Measurements from ENCODE around the gene CCNA2.

The CCNA2 gene

DNA sequence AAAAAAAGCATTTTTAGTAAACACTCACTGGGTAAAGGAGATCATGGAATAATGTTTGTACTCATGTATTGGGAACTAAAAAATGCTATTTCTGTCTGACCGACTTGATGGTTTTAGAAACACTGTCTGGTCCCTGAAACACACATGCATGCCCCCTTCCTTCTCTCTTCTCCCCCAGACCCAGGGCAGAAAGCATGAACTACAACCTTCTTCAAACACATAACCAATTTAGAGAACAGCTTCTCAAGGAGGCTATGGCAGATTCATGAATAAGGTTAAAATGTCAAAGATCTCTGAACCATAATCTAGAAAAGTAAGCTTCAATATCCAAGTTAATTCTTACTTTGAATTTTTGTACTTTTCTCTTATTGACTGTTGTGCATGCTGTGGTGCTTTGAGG, 6.0 kb downstream of the CCNA2 start:
- Histone ChIP-seq H3K4me3 (ENCODE audit: low read depth, low read length) (no peak overlapping the region), H2AK5ac (ENCODE audit: low read length) (no peak overlapping the region), H2AFZ (ENCODE audit: insufficient read depth, low read length, poor library complexity) (no peak overlapping the region), H4K12ac (ENCODE audit: low read depth, low read length) (no peak overlapping the region), H2BK5ac (ENCODE audit: low read depth, low read length, poor library complexity) (no peak overlapping the region), H2BK12ac (ENCODE audit: low read length) (no peak overlapping the region), H4K91ac (ENCODE audit: low read depth, low read length) (no peak overlapping the region), H4K8ac (ENCODE audit: low read depth, low read length) (no peak overlapping the region), H3K9me3 (ENCODE audit: insufficient read depth, low read depth, low read length) (no peaks in the 10 kb centered on the region), H3K4me2 (ENCODE audit: low read length) (no peak overlapping the region), H3K79me1 (ENCODE audit: low read length) (no peaks in the 10 kb centered on the region), H3K27me3 (ENCODE audit: insufficient read depth, low read length) (no peaks in the 10 kb centered on the region), H3K18ac (ENCODE audit: low read length) (no peak overlapping the region), H2BK120ac (ENCODE audit: insufficient read depth, low read length, poor library complexity) (no peak overlapping the region), H3K23ac (ENCODE audit: low read length) (no peak overlapping the region), H3K36me3 (ENCODE audit: control insufficient read depth in 1 of 2, insufficient read depth in 2 of 2, low read length in 2 of 2) (peaks cover 4 to 13% of the 10 kb centered on the region in 2 experiments), H3K4ac (ENCODE audit: low read depth, low read length) (no peak overlapping the region), H3K14ac (ENCODE audit: low read length) (no peak overlapping the region), H3K79me2 (ENCODE audit: control insufficient read depth, insufficient read depth, low read length, poor library complexity) (peaks cover 1% of the 10 kb centered on the region), H3K9ac (ENCODE audit: low read length) (no peak overlapping the region), H3K27ac (ENCODE audit: low read depth, low read length) (no peak overlapping the region), H3K4me1 (ENCODE audit: control insufficient read depth in 1 of 2, insufficient read depth in 2 of 2, low read length in 2 of 2) (peaks cover 2% of the 10 kb centered on the region in 2 experiments)
- no peak for DNase-seq
- no CpG with 5 or more reads among the region's 1 CpG for WGBS (ENCODE audit: extremely low coverage, insufficient coverage, insufficient read length)

DNA sequence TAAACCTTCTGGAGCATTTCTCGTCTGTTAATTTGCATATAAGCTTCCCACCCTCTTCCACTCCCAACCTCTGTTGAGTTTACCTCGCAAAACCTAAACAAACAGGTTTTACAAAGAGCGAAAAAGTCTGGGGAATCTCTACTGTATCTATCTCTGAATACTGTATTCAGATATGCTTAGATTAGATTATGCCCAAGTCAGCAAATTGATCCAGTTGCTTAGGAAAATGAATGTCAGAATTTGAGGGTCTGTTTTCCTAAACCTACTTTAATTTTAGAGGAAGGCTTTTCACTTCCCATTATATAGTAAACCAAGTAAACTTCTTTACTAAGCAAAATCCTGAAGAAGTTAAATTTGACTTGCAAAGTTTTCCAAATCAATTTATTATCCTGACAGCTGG, 6.7 kb downstream of the CCNA2 start:
- H3K27me3 ChIP-seq (ENCODE audit: insufficient read depth, low read length): no peaks in the 10 kb centered on the region
- H3K9ac ChIP-seq (ENCODE audit: low read length): no peak overlapping the region
- no peak overlapping the region for H4K12ac ChIP-seq (ENCODE audit: low read depth, low read length)
- no peak overlapping the region for H2BK12ac ChIP-seq (ENCODE audit: low read length)
- no peak for DNase-seq
- no peaks in the 10 kb centered on the region for H3K4me1 ChIP-seq (ENCODE audit: control insufficient read depth in 1 of 2, insufficient read depth in 2 of 2, low read length in 2 of 2)
- no peak overlapping the region for H3K4ac ChIP-seq (ENCODE audit: low read depth, low read length)
- no peak overlapping the region for H2BK5ac ChIP-seq (ENCODE audit: low read depth, low read length, poor library complexity)
- H3K4me3 ChIP-seq (ENCODE audit: low read depth, low read length): no peak overlapping the region
- no CpG with 5 or more reads among the region's 3 CpGs for WGBS (ENCODE audit: extremely low coverage, insufficient coverage, insufficient read length)
- no peak overlapping the region for H4K91ac ChIP-seq (ENCODE audit: low read depth, low read length)
- no peak overlapping the region for H2AFZ ChIP-seq (ENCODE audit: insufficient read depth, low read length, poor library complexity)
- no peak overlapping the region for H3K18ac ChIP-seq (ENCODE audit: low read length)
- no peak overlapping the region for H2AK5ac ChIP-seq (ENCODE audit: low read length)
- no peak overlapping the region for H3K27ac ChIP-seq (ENCODE audit: low read depth, low read length)
- H3K79me2 ChIP-seq (ENCODE audit: control insufficient read depth, insufficient read depth, low read length, poor library complexity): no peaks in the 10 kb centered on the region
- no peak overlapping the region for H3K14ac ChIP-seq (ENCODE audit: low read length)
- H3K9me3 ChIP-seq (ENCODE audit: insufficient read depth, low read depth, low read length): no peaks in the 10 kb centered on the region
- peaks cover 7 to 16% of the 10 kb centered on the region in 2 experiments for H3K36me3 ChIP-seq (ENCODE audit: control insufficient read depth in 1 of 2, insufficient read depth in 2 of 2, low read length in 2 of 2)
- no peak overlapping the region for H4K8ac ChIP-seq (ENCODE audit: low read depth, low read length)
- H2BK120ac ChIP-seq (ENCODE audit: insufficient read depth, low read length, poor library complexity): no peak overlapping the region
- H3K79me1 ChIP-seq (ENCODE audit: low read length): no peaks in the 10 kb centered on the region
- no peak overlapping the region for H3K4me2 ChIP-seq (ENCODE audit: low read length)
- no peak overlapping the region for H3K23ac ChIP-seq (ENCODE audit: low read length)

DNA sequence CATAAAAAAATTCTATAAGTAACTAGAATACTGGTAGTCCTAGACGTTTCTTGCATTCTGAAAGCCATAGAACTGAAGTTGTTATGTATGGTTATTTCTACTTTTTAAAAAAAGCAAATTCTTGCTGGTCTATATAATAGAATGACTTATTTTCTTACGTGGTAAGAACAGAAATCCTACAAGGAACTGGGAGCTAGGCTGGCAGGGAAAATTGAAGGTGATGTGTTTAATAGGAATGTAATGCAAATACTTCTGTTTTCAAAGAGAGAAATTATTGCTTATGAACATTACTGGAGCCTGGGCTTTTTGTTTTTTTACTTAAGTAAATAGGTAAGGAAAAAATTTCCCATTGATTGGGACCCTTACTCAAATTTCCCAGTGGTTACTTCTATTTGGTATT, 8.9 kb downstream of the CCNA2 start:
- H2BK5ac ChIP-seq (ENCODE audit: low read depth, low read length, poor library complexity): no peak overlapping the region
- no peak overlapping the region for H3K4me2 ChIP-seq (ENCODE audit: low read length)
- H3K4me1 ChIP-seq (ENCODE audit: control insufficient read depth in 1 of 2, insufficient read depth in 2 of 2, low read length in 2 of 2): no peaks in the 10 kb centered on the region
- H3K9ac ChIP-seq (ENCODE audit: low read length): no peak overlapping the region
- H3K9me3 ChIP-seq (ENCODE audit: insufficient read depth, low read depth, low read length): no peaks in the 10 kb centered on the region
- no peak overlapping the region for H3K4ac ChIP-seq (ENCODE audit: low read depth, low read length)
- H3K23ac ChIP-seq (ENCODE audit: low read length): no peak overlapping the region
- H2AK5ac ChIP-seq (ENCODE audit: low read length): no peak overlapping the region
- H2BK120ac ChIP-seq (ENCODE audit: insufficient read depth, low read length, poor library complexity): no peak overlapping the region
- H2BK12ac ChIP-seq (ENCODE audit: low read length): no peak overlapping the region
- no peaks in the 10 kb centered on the region for H3K79me2 ChIP-seq (ENCODE audit: control insufficient read depth, insufficient read depth, low read length, poor library complexity)
- H4K91ac ChIP-seq (ENCODE audit: low read depth, low read length): no peak overlapping the region
- no peaks in the 10 kb centered on the region for H3K27me3 ChIP-seq (ENCODE audit: insufficient read depth, low read length)
- H2AFZ ChIP-seq (ENCODE audit: insufficient read depth, low read length, poor library complexity): no peak overlapping the region
- no peak overlapping the region for H4K12ac ChIP-seq (ENCODE audit: low read depth, low read length)
- H3K36me3 ChIP-seq (ENCODE audit: control insufficient read depth in 1 of 2, insufficient read depth in 2 of 2, low read length in 2 of 2): peaks cover 7 to 12% of the 10 kb centered on the region in 2 experiments
- DNase-seq: no peak
- H3K18ac ChIP-seq (ENCODE audit: low read length): no peak overlapping the region
- H3K79me1 ChIP-seq (ENCODE audit: low read length): no peaks in the 10 kb centered on the region
- no peak overlapping the region for H3K14ac ChIP-seq (ENCODE audit: low read length)
- H3K4me3 ChIP-seq (ENCODE audit: low read depth, low read length): no peak overlapping the region
- H4K8ac ChIP-seq (ENCODE audit: low read depth, low read length): no peak overlapping the region
- H3K27ac ChIP-seq (ENCODE audit: low read depth, low read length): no peak overlapping the region
- WGBS (ENCODE audit: extremely low coverage, insufficient coverage, insufficient read length): no CpG with 5 or more reads among the region's 2 CpGs

DNA sequence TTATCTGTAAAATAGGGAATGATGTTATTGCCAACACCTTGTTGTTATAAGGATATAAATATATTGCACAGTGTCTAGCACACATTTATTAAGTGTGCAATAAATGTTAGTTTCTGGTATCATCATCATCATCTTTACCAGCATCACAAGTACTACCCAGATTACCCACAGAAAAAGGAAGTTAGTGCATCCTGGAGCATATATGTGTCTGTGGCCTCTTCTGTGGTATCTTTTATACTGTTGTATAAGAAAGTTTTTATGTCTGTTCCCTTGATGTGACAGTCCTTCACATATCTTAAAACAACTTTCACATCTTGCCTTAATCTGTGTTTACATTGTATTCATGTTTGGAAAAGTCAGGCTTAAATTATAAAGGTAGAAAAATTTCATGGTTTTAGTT, 12.6 kb downstream of the CCNA2 start:
- no peaks in the 10 kb centered on the region for H3K4me1 ChIP-seq (ENCODE audit: control insufficient read depth in 1 of 2, insufficient read depth in 2 of 2, low read length in 2 of 2)
- H3K9me3 ChIP-seq (ENCODE audit: insufficient read depth, low read depth, low read length): no peaks in the 10 kb centered on the region
- no peak overlapping the region for H3K18ac ChIP-seq (ENCODE audit: low read length)
- H3K79me1 ChIP-seq (ENCODE audit: low read length): no peaks in the 10 kb centered on the region
- no peak overlapping the region for H3K4me2 ChIP-seq (ENCODE audit: low read length)
- no peak overlapping the region for H4K12ac ChIP-seq (ENCODE audit: low read depth, low read length)
- H2BK120ac ChIP-seq (ENCODE audit: insufficient read depth, low read length, poor library complexity): no peak overlapping the region
- no peak overlapping the region for H3K14ac ChIP-seq (ENCODE audit: low read length)
- H3K79me2 ChIP-seq (ENCODE audit: control insufficient read depth, insufficient read depth, low read length, poor library complexity): no peaks in the 10 kb centered on the region
- no peak overlapping the region for H2BK5ac ChIP-seq (ENCODE audit: low read depth, low read length, poor library complexity)
- H2BK12ac ChIP-seq (ENCODE audit: low read length): no peak overlapping the region
- H4K91ac ChIP-seq (ENCODE audit: low read depth, low read length): no peak overlapping the region
- no peak overlapping the region for H3K4me3 ChIP-seq (ENCODE audit: low read depth, low read length)
- no peaks in the 10 kb centered on the region for H3K27me3 ChIP-seq (ENCODE audit: insufficient read depth, low read length)
- no peak overlapping the region for H3K9ac ChIP-seq (ENCODE audit: low read length)
- H4K8ac ChIP-seq (ENCODE audit: low read depth, low read length): no peak overlapping the region
- no peak overlapping the region for H3K4ac ChIP-seq (ENCODE audit: low read depth, low read length)
- no peak overlapping the region for H3K27ac ChIP-seq (ENCODE audit: low read depth, low read length)
- H3K23ac ChIP-seq (ENCODE audit: low read length): no peak overlapping the region
- no peak overlapping the region for H2AK5ac ChIP-seq (ENCODE audit: low read length)
- H3K36me3 ChIP-seq (ENCODE audit: control insufficient read depth in 1 of 2, insufficient read depth in 2 of 2, low read length in 2 of 2): peaks cover 8 to 13% of the 10 kb centered on the region in 2 experiments
- DNase-seq: no peak
- no peak overlapping the region for H2AFZ ChIP-seq (ENCODE audit: insufficient read depth, low read length, poor library complexity)

Measured in trophoblast cell (in vitro differentiated cells and primary cell).